SK-N-SH (cell line): ENCODE results near the gene ALDH5A1.

ENCODE experiments used
- CTCF ChIP-seq: fragments of 200-600 bp; sonication (generic); IDR thresholded peaks from 2 replicates; pipeline ENCODE4 v1.6.1; 2017; ENCODE audit warnings: antibody characterized with exemption, mild to moderate bottlenecking, moderate library complexity
- MXI1 ChIP-seq: IDR thresholded peaks from 2 replicates; pipeline ENCODE4 v1.6.1; 2012; ENCODE audit warnings: mild to moderate bottlenecking, low read depth, low read length, improper control_type of control experiment
- TAF1 ChIP-seq: IDR thresholded peaks from 2 replicates; pipeline ENCODE4 v1.6.1; 2012; ENCODE audit warnings: low read depth, mild to moderate bottlenecking, low read length, moderate library complexity, borderline replicate concordance

GRCh38 chr6:24571361-24571760, 76.6 kb downstream of the ALDH5A1 start:
- no peak for TF ChIP-seq CTCF
- no peak for TF ChIP-seq TAF1
- no peak for TF ChIP-seq MXI1
